ENCODE data around the gene COL9A1.

DNA sequence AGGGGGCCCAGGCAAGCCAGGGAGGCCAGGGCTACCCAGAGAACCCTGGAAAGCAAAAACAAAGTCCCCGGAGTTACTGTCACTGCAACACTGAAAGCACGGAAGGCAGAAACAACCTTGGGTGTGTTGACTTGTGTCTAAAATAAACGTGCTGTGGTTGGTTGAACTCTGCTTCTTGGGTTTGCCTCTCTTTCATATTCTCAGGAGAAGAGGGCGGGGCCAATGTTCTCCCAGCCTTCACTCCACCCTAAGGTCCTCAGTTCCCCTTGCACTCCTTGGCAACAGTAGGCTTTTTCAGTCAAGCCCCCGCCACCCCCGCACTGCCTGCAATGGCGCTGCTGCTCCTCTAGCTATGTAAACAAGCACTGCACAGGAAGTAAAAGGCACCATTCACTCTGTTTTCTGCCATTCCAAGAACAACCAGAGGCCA lies 60.9 kb downstream of the COL9A1 start:
- no peak for TF ChIP-seq RNF2 (IDR thresholded peaks at IDR 0.05; ENCODE audit: borderline replicate concordance, low read depth)
- TF ChIP-seq MYC (IDR thresholded peaks at IDR 0.05; ENCODE audit: borderline replicate concordance, low read length) = no peak
- TF ChIP-seq REST (IDR thresholded peaks at IDR 0.05) = no peak
- TF ChIP-seq, protein P1, sequence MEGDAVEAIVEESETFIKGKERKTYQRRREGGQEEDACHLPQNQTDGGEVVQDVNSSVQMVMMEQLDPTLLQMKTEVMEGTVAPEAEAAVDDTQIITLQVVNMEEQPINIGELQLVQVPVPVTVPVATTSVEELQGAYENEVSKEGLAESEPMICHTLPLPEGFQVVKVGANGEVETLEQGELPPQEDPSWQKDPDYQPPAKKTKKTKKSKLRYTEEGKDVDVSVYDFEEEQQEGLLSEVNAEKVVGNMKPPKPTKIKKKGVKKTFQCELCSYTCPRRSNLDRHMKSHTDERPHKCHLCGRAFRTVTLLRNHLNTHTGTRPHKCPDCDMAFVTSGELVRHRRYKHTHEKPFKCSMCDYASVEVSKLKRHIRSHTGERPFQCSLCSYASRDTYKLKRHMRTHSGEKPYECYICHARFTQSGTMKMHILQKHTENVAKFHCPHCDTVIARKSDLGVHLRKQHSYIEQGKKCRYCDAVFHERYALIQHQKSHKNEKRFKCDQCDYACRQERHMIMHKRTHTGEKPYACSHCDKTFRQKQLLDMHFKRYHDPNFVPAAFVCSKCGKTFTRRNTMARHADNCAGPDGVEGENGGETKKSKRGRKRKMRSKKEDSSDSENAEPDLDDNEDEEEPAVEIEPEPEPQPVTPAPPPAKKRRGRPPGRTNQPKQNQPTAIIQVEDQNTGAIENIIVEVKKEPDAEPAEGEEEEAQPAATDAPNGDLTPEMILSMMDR (IDR thresholded peaks at IDR 0.05) = no peak
- TF ChIP-seq NPAS2 (CRISPR knock-in tag; IDR thresholded peaks at IDR 0.05; ENCODE audit: borderline replicate concordance) = no peak
- TF ChIP-seq POLR2A (IDR thresholded peaks at IDR 0.05; ENCODE audit: low read length) = no peak
- TF ChIP-seq PHF8 (IDR thresholded peaks at IDR 0.05; ENCODE audit: borderline replicate concordance, low read depth) = no peak
- no peak for TF ChIP-seq NFE2L2 (conservative IDR thresholded peaks at IDR 0.05; ENCODE audit: low read length)
- TF ChIP-seq TP53 (CRISPR knock-in tag; IDR thresholded peaks at IDR 0.05) = no peak
- TF ChIP-seq MAFK (IDR thresholded peaks at IDR 0.05; ENCODE audit: partially characterized antibody) = no peak
- no peak for TF ChIP-seq NR3C1 (IDR thresholded peaks at IDR 0.05)
- no peak for TF ChIP-seq MAX (IDR thresholded peaks at IDR 0.05)
- no peak for TF ChIP-seq RCOR1 (IDR thresholded peaks at IDR 0.05; ENCODE audit: low read depth, low read length)
